Astrocyte (in vitro differentiated cells and primary cell): Measurements from ENCODE around the gene DBNDD2.

ENCODE experiments used
- CTCF ChIP-seq: IDR thresholded peaks from 2 replicates; pipeline ENCODE4 v1.5.1; 2011; ENCODE audit warnings: low read depth, mild to moderate bottlenecking, inconsistent platforms, low read length, moderate library complexity; ENCODE audit not compliant: insufficient read depth
- EZH2 ChIP-seq: IDR thresholded peaks from 2 replicates; pipeline ENCODE4 v1.6.1; 2012; ENCODE audit warnings: mild to moderate bottlenecking, low read length, inconsistent platforms; ENCODE audit not compliant: insufficient read depth

- TF ChIP-seq CTCF (no peak), EZH2 (no peak)
Observed at GRCh38 chr20:45432294-45432693, 24.2 kb downstream of the DBNDD2 start.
